Measurements from ENCODE around the gene SCN2A. TPM values are rescaled to one million over a fixed set of nuclear protein-coding genes. Genes with fewer than 3 reads are reported as not detected.

The SCN2A gene
- total RNA-seq, 2 donors from 2014 or later, result 0.15 to 0.20 TPM

GRCh38 chr2:165268754-165269153 lies 29.5 kb downstream of the SCN2A start:
- H3K27ac ChIP-seq (ENCODE audit: low read depth, low read length), result no peak overlapping the region
- H3K9me3 ChIP-seq (ENCODE audit: control insufficient read depth, low read length), result no peaks in the 10 kb centered on the region
- H3K4me1 Mint-ChIP-seq, result no peaks in the 10 kb centered on the region
- H3K9me3 Mint-ChIP-seq, result no peaks in the 10 kb centered on the region
- no peaks in the 10 kb centered on the region for H3K27me3 Mint-ChIP-seq (ENCODE audit: insufficient read depth)
- H3K36me3 Mint-ChIP-seq (ENCODE audit: low read depth), result no peaks in the 10 kb centered on the region
- no peak for DNase-seq
- H3K4me1 ChIP-seq (ENCODE audit: control insufficient read depth, insufficient read depth, low read length), result no peaks in the 10 kb centered on the region
- WGBS, 2 experiments (ENCODE audit: insufficient coverage in 1 of 2, insufficient read length in 1 of 2), result 100% methylated on average over 1 of the region's 2 CpGs; no CpG with 5 or more reads in 1 of the 2 experiments
- TF ChIP-seq CTCF (conservative IDR thresholded peaks at IDR 0.05), result no peak
- H3K4me3 Mint-ChIP-seq, result no peak overlapping the region
- no peak overlapping the region for H3K4me3 ChIP-seq (ENCODE audit: low read length)
- no peaks in the 10 kb centered on the region for H3K36me3 ChIP-seq (ENCODE audit: control insufficient read depth, insufficient read depth, low read length)
- H3K27ac Mint-ChIP-seq, result no peak overlapping the region
- no peaks in the 10 kb centered on the region for H3K27me3 ChIP-seq (ENCODE audit: control insufficient read depth, insufficient read depth, low read length, poor library complexity, severe bottlenecking)
- H3K9ac ChIP-seq (ENCODE audit: extremely low read depth, low read length, poor library complexity, severe bottlenecking), result no peak overlapping the region

GRCh38 chr2:165273176-165273575 lies 34.0 kb downstream of the SCN2A start:
- Mint-ChIP-seq H3K27ac (no peak overlapping the region), H3K4me1 (no peaks in the 10 kb centered on the region), H3K9me3 (no peaks in the 10 kb centered on the region), H3K4me3 (no peak overlapping the region), H3K36me3 (ENCODE audit: low read depth) (no peaks in the 10 kb centered on the region), H3K27me3 (ENCODE audit: insufficient read depth) (peaks cover 6% of the 10 kb centered on the region)
- no peaks in the 10 kb centered on the region for H3K27me3 ChIP-seq (ENCODE audit: control insufficient read depth, insufficient read depth, low read length, poor library complexity, severe bottlenecking)
- H3K4me1 ChIP-seq (ENCODE audit: control insufficient read depth, insufficient read depth, low read length), result no peaks in the 10 kb centered on the region
- no peak overlapping the region for H3K9ac ChIP-seq (ENCODE audit: extremely low read depth, low read length, poor library complexity, severe bottlenecking)
- no peak overlapping the region for H3K4me3 ChIP-seq (ENCODE audit: low read length)
- no peak for TF ChIP-seq CTCF (conservative IDR thresholded peaks at IDR 0.05)
- H3K9me3 ChIP-seq (ENCODE audit: control insufficient read depth, low read length), result no peaks in the 10 kb centered on the region
- no peak overlapping the region for H3K27ac ChIP-seq (ENCODE audit: low read depth, low read length)
- no peak for DNase-seq
- H3K36me3 ChIP-seq (ENCODE audit: control insufficient read depth, insufficient read depth, low read length), result no peaks in the 10 kb centered on the region

- H3K36me3 ChIP-seq (ENCODE audit: control insufficient read depth, insufficient read depth, low read length), result no peaks in the 10 kb centered on the region
- 88 to 90% methylated on average over 5 of the region's 5 CpGs for WGBS, 2 experiments (ENCODE audit: insufficient coverage in 1 of 2, insufficient read length in 1 of 2)
- H3K9ac ChIP-seq (ENCODE audit: extremely low read depth, low read length, poor library complexity, severe bottlenecking), result no peak overlapping the region
- H3K4me1 Mint-ChIP-seq, result peaks cover under 1% of the 10 kb centered on the region
- H3K27me3 Mint-ChIP-seq (ENCODE audit: insufficient read depth), result peaks cover 6% of the 10 kb centered on the region
- H3K27ac ChIP-seq (ENCODE audit: low read depth, low read length), result no peak overlapping the region
- no peak overlapping the region for H3K4me3 Mint-ChIP-seq
- TF ChIP-seq CTCF (conservative IDR thresholded peaks at IDR 0.05), result no peak
- H3K9me3 ChIP-seq (ENCODE audit: control insufficient read depth, low read length), result no peaks in the 10 kb centered on the region
- no peaks in the 10 kb centered on the region for H3K27me3 ChIP-seq (ENCODE audit: control insufficient read depth, insufficient read depth, low read length, poor library complexity, severe bottlenecking)
- no peak overlapping the region for H3K27ac Mint-ChIP-seq
- DNase-seq, result no peak
- H3K4me1 ChIP-seq (ENCODE audit: control insufficient read depth, insufficient read depth, low read length), result no peaks in the 10 kb centered on the region
- no peaks in the 10 kb centered on the region for H3K36me3 Mint-ChIP-seq (ENCODE audit: low read depth)
- no peak overlapping the region for H3K4me3 ChIP-seq (ENCODE audit: low read length)
- H3K9me3 Mint-ChIP-seq, result peaks cover 6% of the 10 kb centered on the region
Measured at GRCh38 chr2:165274698-165275097, 35.5 kb downstream of the SCN2A start.

Measured in endodermal cell (in vitro differentiated cells).